Right forelimb (tissue), 1 donor: ENCODE data around the gene SUMF2.
"Not testable (repeated sequence)": the region's sequence is repeated elsewhere in the genome, so short reads cannot be mapped to it uniquely, and the experiment has no call there.

ENCODE experiments used
- DNase-seq: peaks from one replicate; pipeline ENCODE4 v3.0.0-alpha.2; 2018

The SUMF2 gene

DNA sequence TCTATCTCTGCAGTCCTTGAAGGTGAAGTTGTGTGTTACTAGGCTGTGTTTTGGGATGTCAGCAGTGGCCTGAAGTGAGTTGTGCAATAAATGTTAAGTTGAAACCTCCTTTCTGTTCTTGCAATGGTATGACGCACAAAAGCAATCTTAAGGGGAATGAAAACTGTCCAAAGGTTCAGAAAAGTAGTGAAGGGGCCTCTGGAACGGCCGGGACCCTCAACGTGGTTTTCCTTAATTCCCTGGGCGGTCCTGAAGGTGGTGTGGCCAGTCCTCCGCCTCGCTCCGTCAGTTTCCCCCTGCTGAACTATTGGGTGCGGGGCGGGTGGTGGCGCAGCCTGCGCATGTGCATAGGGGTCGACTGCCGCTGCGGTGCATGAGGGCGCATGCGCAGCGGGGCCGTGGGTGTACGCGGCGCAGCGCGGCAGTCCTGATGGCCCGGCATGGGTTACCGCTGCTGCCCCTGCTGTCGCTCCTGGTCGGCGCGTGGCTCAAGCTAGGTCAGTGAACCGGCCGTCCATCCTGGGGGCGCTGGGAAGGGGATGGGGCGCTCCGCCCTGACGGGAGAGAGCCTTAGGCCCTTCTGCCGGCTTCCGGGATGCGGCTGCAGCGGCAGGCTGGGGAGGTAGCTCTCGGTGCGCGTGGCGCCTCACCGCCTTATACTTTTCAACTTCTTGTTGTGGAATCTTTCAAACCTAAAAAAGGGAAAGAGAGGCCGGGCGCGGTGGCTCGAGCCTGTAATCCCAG, at the start of gene SUMF2:
TSS of gene SUMF2 (plus strand) at position 405 of the 744 bp plus-strand sequence. CDS start at position 431, 26 bp downstream.
- DNase-seq, result peak; percentile 95

DNA sequence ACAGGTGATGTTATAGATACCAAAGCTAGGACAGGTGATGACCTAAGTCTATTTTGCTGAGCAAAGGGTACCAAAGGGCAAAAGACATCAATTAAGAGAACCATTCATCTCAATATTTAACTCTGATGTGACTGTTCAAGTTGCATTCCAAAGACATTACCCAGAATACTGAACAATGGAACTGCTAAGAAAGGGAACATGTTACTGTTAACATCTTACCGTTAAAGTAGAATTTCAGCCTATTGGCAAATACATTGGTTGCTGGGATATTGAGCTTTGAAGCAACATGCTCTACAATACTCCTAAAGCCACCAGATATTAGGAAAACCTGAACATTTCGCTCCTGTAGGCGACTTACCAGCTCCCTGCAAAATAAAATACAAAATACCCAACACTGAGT, 47.1 kb upstream of the SUMF2 start:
- not testable (repeated sequence) for DNase-seq

DNA sequence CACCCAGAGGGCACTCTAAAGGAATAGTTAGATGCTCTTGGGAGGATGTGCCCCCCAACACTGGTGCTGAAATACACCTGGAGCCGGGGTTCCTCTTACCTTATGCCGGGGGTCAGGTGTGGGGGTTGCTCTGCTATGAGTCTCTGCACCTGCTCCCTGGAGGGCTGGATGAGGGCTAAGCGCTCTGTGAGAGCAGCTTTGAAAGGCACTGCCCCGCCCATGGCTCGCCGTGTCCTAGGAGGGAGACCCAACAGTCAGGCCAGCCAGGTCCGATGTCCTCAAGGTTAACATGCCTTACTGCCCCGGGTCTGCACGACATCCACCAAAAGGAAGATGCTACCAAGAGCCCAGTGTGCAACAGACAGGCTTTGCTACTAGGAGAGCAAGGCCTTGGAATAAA, 44.6 kb upstream of the SUMF2 start:
- no peak for DNase-seq

DNA sequence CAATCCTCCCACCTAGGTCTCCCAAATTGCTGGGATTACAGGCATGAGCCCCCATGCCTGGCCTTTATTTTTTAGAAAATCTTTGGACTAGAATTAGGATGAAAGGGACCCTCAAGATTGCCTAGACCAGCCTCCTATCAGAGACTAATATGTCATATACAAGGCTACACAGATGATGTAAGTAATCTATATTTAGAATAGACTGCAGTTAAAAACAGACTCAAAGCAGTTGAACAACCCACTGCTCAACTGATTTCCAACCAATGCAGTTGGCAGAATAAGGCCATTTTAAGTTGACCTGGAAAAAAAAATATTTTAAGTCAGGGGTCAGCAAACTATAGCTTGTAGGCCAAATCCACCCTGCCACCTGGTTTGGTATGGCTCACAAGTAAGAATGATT, 40.6 kb upstream of the SUMF2 start:
- no peak for DNase-seq

DNA sequence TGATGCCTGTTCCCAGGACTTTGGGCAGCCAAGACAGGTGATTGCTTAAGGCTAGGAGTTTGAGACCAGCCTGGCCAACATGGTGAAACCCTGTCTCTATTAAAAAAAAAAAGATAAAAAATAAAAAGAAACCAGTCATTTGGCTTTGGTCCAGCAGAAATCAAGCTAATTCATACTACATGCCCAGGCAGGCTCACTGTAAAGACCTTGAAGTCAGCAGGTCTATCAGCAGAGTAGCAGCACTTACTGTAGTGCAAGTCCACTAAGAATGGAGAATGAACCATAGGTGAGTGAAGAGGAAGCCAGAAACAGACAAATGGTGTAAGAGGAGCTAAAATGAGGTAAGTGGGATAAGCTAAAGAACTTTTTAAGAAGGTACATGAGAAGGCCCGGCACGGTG, 37.5 kb upstream of the SUMF2 start:
- DNase-seq, result no peak

DNA sequence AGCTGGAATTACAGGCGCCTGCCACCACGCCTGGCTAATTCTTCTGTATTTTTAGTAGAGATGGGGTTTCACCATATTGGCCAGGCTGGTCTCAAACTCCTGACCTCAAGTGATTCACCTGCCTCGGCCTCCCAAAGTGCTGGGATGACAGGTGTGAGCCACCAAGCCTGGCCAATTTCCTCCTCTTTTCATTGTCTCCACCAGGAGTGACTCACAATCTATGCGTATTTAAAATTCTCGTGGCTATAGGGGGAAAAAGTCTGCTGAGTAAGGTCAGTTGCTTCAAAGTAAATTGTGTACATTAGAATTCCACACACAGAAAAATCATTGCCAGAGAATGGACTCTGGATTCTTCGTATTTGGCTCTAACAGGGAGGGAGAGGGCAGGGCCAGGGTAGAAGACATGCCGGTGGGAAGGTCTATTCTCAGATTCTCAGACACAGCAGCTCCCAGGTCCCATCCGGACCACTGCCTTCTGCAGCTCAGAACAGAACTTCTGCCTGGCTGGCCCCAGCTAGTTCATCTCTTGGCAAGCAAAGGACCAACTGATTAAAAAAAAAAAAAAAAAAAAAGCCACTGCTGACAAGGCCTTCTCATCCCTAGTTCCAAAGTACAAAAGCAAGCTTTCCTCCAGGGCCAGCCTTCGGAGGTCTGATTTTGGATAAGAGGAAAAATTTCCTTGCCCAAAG, 35.0 kb upstream of the SUMF2 start:
- DNase-seq, result no peak

DNA sequence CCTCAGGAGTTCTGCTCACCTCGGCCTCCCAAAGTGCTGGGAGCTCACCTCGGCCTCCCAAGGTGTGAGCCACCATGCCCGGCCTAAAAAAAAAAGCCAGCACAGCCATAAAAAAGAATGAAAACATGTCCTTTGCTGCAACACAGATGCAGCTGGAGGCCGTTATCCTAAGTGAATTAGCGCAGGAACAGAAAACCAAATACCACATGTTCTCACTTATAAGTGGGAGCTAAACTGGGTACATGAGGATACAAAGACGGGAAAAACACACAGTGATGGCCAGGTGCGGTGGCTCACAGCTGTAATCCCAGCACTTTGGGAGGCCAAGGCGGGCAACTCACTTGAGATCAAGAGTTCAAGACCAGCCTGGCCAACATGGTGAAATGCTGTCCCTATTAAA, 33.7 kb upstream of the SUMF2 start:
- no peak for DNase-seq

DNA sequence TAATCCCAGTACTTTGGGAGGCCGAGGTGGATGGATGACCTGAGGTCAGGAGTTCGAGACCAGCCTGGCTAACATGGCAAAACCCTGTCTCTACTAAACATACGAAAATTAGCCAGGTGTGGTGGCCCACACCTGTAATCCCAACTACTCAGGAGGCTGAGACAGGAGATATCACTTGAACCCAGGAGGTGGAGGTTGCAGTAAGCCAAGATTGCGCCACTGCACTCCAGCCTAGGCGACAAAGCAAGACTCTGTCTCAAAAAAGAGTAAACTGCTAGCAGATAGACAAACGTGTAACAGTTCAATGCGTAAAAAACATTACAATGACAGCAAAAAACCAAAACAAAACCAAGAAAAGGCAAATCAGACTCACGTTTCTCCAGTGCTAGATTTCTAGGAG, 32.5 kb upstream of the SUMF2 start:
- DNase-seq, result not testable (repeated sequence)

DNA sequence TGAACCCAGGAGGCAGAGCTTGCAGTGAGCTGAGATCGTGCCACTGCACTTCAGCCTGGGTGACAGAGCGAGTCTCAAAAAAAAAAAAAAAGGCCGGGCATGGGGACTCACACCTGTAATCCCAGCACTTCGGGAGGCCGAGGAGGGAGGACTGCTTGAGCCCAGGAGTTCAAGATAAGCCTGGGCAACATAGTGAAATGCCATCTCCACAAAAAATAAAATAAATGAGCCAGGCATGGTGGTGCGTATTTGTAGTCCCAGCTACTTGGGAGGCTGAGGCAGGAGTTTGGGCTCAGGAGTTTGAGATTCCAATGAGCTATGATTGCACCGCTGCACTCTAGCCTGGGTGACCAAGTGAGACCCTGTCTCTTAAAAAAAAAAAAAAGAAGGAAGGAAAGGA, 31.5 kb upstream of the SUMF2 start:
- not testable (repeated sequence) for DNase-seq

DNA sequence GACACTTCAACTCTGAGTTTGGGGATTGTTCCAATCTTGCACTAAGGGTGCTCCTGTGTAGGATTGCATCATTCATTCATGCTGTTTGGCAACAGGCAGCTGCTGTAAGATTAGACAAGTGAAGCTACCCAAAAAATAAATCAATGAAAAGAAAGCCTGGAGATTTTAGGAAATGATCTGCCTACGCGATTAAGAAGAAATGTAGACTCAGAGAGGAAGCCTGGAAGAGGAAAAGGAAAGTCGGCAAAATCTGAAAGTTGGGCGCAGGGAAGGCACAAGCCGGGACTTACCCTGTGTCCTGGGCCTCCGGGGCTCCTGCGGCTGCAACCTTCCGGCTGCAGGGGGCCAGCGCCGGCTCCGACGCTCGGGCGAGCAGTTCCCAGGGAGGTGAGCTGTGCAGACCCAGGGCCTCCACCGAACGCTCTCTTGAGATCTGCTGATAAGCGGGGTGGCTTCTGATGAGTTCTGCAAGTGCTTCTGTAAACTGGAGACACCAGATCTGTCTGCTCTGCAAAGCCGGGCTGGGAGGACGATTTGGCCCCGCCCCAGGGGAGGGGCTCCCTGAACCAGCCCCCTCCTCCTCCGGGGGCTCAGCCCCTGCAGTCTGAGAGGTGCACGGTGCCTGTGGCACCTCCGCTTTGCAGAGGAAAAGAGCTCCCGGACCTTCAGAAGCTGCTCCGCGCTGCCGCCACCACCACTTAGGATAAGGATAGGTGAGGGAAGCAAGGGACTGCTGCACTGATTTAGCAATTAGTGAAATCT, 30.2 kb upstream of the SUMF2 start:
- peak; percentile 77 for DNase-seq

DNA sequence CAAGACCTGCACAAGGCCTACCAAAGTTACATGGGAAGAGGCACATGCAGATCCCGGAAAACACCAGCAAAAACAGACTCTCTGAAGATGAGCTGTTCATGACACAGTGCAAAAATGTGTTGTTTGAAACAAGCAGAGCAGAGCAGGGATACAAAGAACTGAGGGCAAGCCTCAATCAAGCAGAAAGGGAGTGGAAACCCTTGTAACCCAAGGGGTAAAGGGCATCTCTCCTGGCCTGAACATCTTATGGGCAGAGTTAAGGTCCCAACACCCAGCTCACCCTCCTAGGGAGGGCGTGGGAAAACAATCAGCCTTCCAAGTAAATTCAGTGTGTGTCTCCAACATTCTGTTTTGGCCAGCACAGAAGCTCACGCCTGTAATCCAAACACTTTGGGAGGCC, 23.4 kb upstream of the SUMF2 start:
- no peak for DNase-seq

DNA sequence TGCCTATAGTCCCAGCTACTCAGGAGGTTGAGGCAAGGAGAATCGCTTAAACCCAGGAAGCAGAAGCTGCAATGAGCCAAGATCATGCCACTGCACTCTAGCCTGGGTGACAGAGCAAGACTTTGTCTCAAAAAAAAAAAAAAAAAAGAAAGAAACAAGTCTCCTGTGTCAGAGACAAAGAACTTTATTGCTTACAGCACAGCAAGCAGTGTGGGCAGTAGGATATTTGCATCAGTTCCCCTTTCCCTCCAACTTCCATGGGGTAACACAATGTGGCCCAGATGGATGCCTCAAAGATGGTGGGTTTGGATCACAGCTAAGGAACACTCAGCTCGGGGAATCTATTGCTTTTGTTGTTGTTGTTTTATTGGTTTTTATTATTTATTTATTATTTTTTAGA, 18.3 kb upstream of the SUMF2 start:
- DNase-seq, result not testable (repeated sequence)

DNA sequence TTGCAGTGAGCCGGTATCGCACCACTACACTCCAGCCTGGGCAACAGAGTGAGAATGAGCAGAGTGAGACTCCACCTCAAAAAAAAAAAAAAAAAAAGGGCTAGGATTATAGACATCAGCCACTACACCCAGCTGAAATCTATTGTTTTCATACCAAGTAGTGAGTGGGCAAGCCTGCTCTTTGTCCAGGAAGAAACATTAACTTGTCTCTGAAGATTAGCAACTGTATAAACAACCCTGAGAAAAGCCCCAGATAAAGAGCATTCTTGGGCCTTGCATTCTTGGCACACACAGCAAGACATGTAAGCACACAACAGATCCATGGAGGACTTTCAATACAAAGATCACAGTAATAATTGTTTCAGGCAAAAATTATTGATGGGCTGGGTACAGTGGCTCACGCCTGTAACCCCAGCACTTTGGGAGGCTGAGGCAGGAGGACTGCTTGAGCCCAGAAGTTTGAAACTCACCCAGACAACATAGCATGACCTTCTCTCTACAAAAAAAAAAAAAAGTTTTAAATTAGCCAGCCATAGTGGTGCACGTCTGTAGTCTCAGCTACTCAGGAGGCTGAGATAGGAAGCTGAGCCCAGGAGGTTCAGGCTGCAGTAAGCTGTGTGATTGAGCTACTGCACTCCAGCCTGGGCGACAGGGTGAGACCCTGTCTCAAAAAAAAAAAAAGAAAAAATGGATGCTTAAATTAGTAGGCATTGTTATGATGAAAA, 17.2 kb upstream of the SUMF2 start:
- DNase-seq, result no peak

DNA sequence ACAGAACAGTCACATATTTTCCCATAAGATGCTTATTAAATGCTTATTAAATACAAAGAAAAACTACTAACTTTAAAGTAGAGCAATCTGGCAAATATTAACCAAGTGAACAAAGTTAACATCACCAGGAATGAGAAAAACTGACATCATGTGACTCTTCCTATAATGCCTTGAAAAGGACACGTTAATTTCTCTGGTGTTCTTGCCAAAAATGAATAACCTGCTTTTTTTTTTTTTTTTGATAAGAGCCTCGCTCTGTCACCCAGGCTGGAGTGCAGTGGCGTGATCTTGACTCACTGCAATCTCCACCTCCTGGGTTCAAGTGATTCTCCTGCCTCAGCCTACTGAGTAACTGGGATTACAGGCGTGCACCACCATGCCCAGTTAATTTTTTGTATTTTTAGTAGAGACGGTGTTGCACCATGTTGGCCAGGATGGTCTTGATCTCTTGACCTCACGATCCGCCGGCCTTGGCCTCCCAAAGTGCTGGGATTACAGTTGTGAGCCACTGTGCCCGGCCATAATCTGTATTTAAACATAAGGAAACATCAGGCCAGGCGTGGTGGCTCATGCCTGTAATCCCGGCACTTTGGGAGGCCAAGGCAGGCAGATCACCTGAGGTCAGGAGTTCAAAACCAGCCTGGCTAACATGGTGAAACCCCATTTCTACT, 16.5 kb upstream of the SUMF2 start:
- DNase-seq, result not testable (repeated sequence)

DNA sequence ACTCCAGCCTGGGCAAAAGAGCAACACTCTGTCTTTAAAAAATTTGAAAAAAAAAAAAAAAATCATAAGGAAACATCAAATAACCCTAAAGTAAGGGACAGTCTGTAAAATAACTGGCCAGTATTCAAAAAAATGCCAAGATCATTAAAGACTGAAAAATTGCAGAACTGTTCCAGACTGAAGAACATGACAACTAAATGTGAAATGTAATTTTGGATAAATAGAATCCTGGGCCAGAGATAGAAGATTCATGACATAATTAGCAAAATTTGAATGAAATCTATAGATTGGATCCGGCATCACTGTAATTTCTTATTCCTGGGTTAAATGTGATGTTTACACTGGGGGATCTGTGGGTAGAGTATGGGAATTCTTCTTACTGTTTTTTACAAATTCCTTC, 15.8 kb upstream of the SUMF2 start:
- DNase-seq, result no peak

DNA sequence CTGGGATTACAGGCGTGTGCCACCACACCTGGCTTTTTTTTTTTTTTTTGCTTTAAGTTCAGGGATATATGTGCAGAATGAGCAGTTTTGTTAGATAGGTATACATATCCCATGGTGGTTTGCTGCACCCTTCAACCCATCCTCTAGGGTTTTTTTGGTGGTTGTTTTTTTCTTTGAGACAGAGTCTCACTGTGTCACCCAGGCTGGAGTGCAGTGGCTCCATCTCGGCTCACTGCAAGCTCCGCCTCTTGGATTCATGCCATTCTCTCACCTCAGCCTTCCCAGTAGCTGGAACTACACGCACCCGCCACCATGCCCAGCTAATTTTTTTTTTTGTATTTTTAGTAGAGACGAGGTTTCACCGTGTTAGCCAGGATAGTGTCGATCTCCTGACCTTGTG, 15.3 kb upstream of the SUMF2 start:
- not testable (repeated sequence) for DNase-seq

DNA sequence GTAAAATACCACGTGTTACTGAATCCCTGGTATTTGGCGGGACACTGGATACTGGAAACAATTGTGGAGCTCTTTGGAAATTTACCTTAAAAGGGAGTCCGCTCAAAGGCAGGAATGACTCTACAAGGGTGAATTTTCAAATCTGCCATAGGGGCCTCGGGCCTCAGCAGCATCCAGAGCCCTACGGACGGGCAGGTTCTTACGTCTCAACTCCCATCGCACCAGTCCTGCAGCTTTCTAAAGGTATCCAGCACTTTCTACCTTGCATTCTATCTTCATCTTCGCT, 13.1 kb upstream of the SUMF2 start:
- DNase-seq, result no peak

DNA sequence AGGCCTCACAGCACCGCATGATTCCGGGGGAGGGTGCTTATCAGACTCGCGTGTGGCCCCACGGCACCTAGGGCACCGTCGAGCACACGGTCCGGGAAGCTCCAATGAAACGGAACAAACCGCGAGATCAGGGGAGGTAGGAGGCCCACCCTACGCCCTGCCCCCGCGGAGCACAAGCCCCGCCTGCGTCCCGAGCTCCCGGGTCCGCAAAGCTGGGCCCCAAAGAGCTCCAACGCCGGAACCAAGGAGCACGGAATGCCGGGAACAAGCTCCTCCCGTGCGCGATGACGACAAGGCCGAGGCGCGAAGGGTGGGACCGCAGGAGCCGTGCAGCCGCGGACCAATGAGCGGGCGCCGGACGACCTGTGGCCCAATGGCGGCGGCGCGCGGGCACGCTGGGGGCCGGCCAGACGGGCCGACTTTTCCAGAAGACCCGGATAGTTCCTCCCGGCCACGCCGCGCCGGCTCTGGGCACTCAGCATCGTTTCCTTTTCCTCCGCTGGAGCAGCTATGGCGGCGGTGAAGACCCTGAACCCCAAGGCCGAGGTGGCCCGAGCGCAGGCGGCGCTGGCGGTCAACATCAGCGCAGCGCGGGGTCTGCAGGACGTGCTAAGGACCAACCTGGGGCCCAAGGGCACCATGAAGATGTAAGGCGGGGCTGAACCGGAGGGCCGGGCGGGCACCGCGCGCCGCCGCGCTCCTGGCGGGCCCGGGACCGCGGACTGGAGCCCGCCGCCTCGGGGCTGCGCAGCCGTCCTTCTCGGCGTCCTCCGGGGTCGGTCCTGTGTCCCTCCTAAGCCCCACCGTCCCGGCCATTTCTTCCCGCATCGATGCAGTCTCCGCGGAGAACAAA, 12.5 kb upstream of the SUMF2 start, which contains the start of the genes CCT6A and PSPH:
TSS of gene CCT6A (plus strand) at position 427 of the 853 bp plus-strand sequence. CDS start at position 511, 84 bp downstream.
TSS of gene PSPH (minus strand) at position 106 of the 853 bp plus-strand sequence. CDS start 30,232 bp downstream, outside the sequence.
- peak; percentile 97 for DNase-seq

DNA sequence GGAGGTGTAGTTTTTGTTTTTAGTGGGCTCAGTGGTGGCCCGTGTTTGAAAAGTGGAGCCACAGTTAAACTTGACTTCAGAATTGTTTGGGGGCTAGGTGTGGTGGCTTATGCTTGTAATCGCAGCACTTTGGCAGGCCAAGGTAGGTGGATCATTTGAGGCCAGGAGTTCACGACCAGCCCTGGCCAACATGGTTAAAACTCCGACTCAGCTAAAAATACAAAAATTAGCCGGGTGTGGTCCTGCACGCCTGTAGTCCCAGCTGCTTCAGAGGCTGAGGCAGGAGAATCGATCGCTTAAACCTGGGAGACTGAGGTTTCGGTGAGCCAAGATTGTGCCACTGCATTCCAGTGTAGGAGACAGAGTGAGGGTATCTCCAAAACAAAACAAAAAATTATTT, 10.7 kb upstream of the SUMF2 start:
- DNase-seq, result no peak

DNA sequence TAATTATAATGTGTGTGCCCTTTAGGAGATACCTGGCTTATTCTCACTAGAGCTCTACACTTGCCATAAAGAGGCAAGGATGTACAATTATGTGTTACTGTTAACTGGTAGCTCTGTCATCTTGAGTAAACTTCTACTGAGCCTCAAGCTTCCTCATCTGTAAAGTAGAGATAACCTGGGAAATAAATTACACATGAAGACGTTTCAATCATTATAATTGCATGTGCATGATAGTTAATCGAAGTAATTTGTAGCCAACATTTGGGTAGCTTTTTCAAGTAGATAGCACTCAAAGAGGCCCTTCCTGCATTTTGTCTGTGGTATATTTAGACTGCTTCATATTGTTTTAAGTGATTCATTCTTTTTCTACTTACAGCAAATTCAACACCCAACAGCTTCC, 10.1 kb upstream of the SUMF2 start:
- no peak for DNase-seq

DNA sequence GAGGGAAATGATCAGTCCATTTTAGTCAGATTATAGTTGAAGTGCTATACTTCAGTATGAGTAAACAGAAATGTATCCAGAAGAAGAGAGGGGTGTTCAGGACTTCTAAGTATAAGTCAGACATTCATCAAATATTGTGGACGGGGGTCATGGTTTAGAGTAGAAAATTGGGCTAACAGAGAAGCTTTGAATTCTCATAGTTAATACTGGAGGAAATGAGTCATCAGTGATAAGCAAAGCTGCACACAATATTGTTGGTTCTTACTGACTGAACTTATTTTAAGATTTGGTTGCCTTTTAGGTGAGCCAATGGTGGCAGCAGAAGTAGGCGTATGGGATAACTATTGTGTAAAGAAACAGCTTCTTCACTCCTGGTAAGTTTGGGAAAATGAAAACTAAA, 1.7 kb upstream of the SUMF2 start:
- DNase-seq, result no peak

DNA sequence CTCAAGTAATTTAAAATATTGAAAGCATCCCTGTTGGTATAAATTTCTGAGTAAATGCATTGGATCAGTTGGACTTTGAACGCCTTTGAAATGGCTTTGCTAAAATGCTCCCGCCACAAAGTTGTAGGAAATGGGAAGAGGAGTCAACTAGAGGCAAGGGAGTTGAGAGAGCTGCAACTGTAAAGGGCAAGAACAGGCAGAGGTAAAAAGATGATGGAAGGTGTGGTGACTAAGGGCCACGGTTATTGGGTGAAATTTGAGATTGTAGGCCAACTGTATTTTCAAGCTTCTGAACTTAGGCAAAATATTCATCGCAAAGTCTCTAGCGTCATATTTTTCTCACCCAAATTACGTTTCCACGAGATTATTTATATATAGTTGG, 595 bp upstream of the SUMF2 start:
- DNase-seq, result no peak
